Fibroblast of lung (primary cell): Measurements from ENCODE around the gene CDYL2. TPM values are rescaled to one million over a fixed set of nuclear protein-coding genes. Genes with fewer than 3 reads are reported as not detected.
A peak's percentile ranks its signal among the peaks of the same experiment; 100 is the strongest.

Experiments used
- DNase-seq, 2 donors: peaks; one replicate each; pipeline versions ENCODE4 v3.0.0 to v3.0.0-alpha.2; 2010; ENCODE audit warnings: low read depth in 2 of 2
- H2AFZ ChIP-seq: 2 replicates; pipeline ENCODE4 v1.5.1; 2012; ENCODE audit warnings: low read length, control low read depth, inconsistent platforms
- H3K27ac ChIP-seq: 2 replicates; pipeline ENCODE4 v1.5.1; 2011; ENCODE audit warnings: low read length, control low read depth; ENCODE audit not compliant: insufficient read depth
- H3K27me3 ChIP-seq: 2 replicates; pipeline ENCODE4 v1.5.1; 2011; ENCODE audit warnings: mild to moderate bottlenecking, low read length; ENCODE audit not compliant: control insufficient read depth, insufficient read depth
- H3K36me3 ChIP-seq: 2 replicates; pipeline ENCODE4 v1.5.1; 2011; ENCODE audit warnings: low read length; ENCODE audit not compliant: control insufficient read depth, insufficient read depth
- H3K4me1 ChIP-seq: 2 replicates; pipeline ENCODE4 v1.5.1; 2011; ENCODE audit warnings: low read length; ENCODE audit not compliant: control insufficient read depth, insufficient read depth; ENCODE audit errors: extremely low read depth
- H3K4me2 ChIP-seq: 2 replicates; pipeline ENCODE4 v1.5.1; 2011; ENCODE audit warnings: low read length, control low read depth; ENCODE audit not compliant: insufficient read depth; ENCODE audit errors: extremely low read depth
- H3K4me3 ChIP-seq, 4 experiments: fragments of 200-600 bp in 1 of 4; sonication (generic) in 1 of 4; replicated peaks in 1 of 4; 2 replicates each; pipeline ENCODE4 v1.5.1; 2011 to 2016; ENCODE audit warnings: low read length in 4 of 4, low read depth in 3 of 4, mild to moderate bottlenecking in 3 of 4, control low read depth in 2 of 4, inconsistent platforms in 1 of 4, mixed read lengths in 1 of 4; ENCODE audit not compliant: insufficient read depth in 1 of 4; ENCODE audit errors: control extremely low read depth in 1 of 4
- H3K79me2 ChIP-seq: 2 replicates; pipeline ENCODE4 v1.5.1; 2012; ENCODE audit warnings: mild to moderate bottlenecking, low read length, inconsistent platforms; ENCODE audit not compliant: control insufficient read depth, insufficient read depth
- H3K9ac ChIP-seq: 2 replicates; pipeline ENCODE4 v1.5.1; 2011; ENCODE audit warnings: mild to moderate bottlenecking, low read length, control low read depth; ENCODE audit not compliant: insufficient read depth
- H3K9me3 ChIP-seq: 2 replicates; pipeline ENCODE4 v1.5.1; 2012; ENCODE audit warnings: low read depth, low read length; ENCODE audit not compliant: control insufficient read depth, insufficient read depth
- H4K20me1 ChIP-seq: 2 replicates; pipeline ENCODE4 v1.5.1; 2011; ENCODE audit warnings: low read length; ENCODE audit not compliant: control insufficient read depth, insufficient read depth; ENCODE audit errors: extremely low read depth
- EZH2 ChIP-seq: IDR thresholded peaks from 2 replicates; pipeline ENCODE4 v1.5.1; 2012; ENCODE audit warnings: low read length, control low read depth, mild to moderate bottlenecking; ENCODE audit errors: missing control alignments
- polyA plus RNA-seq, 2 donors: library from polyadenylated mRNA; depleted of rRNA in 1 of 2; stranded (reverse) in 1 of 2; unstranded in 1 of 2; fragments of >200 nt; gene quantifications; 2 replicates each; pipeline ENCODE4 v1.2.1, GENCODE V29; 2011 to 2012; ENCODE audit warnings: missing spikeins in 1 of 2
- total RNA-seq: library from RNA; depleted of rRNA; stranded (reverse); fragments of >200 nt; gene quantifications from 2 replicates; pipeline ENCODE4 v1.2.1, GENCODE V29; 2014
- TF ChIP-seq, protein P1 (sequence below), 2 donors: IDR thresholded peaks in 1 of 2; conservative IDR thresholded peaks in 1 of 2; 1 replicate in 1 of 2; 2 replicates in 1 of 2; pipeline ENCODE4 v1.5.1; 2011 to 2012; ENCODE audit warnings: low read length in 2 of 2, control low read depth in 1 of 2, inconsistent platforms in 1 of 2, low read depth in 1 of 2, mild to moderate bottlenecking in 1 of 2

CDYL2 gene
- total and polyA plus RNA-seq, 2 donors (not counting 1 experiment from before 2014, with no cell fraction given) = 1.1 to 3.5 TPM

GRCh38 chr16:80720804-80721371 lies 83.5 kb downstream of the CDYL2 start:
- Histone ChIP-seq H3K27ac (no peak overlapping the region), H3K36me3 (no peaks in the 10 kb centered on the region), H2AFZ (no peak overlapping the region), H3K9ac (no peak overlapping the region), H3K4me1 (no peaks in the 10 kb centered on the region), H3K79me2 (no peaks in the 10 kb centered on the region), H3K27me3 (no peaks in the 10 kb centered on the region), H3K4me2 (no peak overlapping the region), H3K9me3 (no peaks in the 10 kb centered on the region), H4K20me1 (no peaks in the 10 kb centered on the region), H3K4me3 (no peak overlapping the region)
- TF ChIP-seq EZH2 = no peak
- TF ChIP-seq, protein P1, sequence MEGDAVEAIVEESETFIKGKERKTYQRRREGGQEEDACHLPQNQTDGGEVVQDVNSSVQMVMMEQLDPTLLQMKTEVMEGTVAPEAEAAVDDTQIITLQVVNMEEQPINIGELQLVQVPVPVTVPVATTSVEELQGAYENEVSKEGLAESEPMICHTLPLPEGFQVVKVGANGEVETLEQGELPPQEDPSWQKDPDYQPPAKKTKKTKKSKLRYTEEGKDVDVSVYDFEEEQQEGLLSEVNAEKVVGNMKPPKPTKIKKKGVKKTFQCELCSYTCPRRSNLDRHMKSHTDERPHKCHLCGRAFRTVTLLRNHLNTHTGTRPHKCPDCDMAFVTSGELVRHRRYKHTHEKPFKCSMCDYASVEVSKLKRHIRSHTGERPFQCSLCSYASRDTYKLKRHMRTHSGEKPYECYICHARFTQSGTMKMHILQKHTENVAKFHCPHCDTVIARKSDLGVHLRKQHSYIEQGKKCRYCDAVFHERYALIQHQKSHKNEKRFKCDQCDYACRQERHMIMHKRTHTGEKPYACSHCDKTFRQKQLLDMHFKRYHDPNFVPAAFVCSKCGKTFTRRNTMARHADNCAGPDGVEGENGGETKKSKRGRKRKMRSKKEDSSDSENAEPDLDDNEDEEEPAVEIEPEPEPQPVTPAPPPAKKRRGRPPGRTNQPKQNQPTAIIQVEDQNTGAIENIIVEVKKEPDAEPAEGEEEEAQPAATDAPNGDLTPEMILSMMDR (conservative IDR thresholded peaks at IDR 0.05 in 1 of 2, IDR thresholded peaks at IDR 0.05 in 1 of 2; ENCODE audit: low read depth in 1 of 2, low read length in 2 of 2) = no peak
- DNase-seq = peak in 1 of 2 donors; percentile 50

DNA sequence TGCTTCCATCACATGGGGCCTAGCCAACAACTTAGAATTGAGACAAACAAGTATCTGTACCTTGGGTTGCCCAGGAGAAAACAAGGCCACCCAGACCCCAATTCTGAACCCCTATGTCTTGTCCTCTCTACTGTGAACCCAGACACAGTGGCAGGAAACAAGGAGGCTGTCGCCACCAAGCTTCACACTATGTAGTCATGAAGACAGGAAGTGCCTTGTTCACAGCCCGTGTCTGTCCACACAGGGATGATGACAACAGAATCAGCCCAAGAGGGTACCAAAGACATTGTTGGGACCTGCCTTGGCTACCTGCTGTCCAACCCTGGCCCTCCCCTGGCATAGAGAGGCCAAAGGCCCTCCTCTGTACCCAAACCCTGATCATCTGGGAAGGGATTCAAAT lies 84.8 kb downstream of the CDYL2 start:
- Histone ChIP-seq H3K4me3 (no peak overlapping the region), H3K4me2 (no peak overlapping the region), H3K27me3 (no peaks in the 10 kb centered on the region), H3K4me1 (no peaks in the 10 kb centered on the region), H3K36me3 (no peaks in the 10 kb centered on the region), H3K79me2 (no peaks in the 10 kb centered on the region), H2AFZ (no peak overlapping the region), H3K27ac (no peak overlapping the region), H3K9ac (no peak overlapping the region), H4K20me1 (no peaks in the 10 kb centered on the region), H3K9me3 (no peaks in the 10 kb centered on the region)
- TF ChIP-seq, protein P1 (conservative IDR thresholded peaks at IDR 0.05 in 1 of 2, IDR thresholded peaks at IDR 0.05 in 1 of 2; ENCODE audit: low read depth in 1 of 2, low read length in 2 of 2) = no peak
- no peak for TF ChIP-seq EZH2
- DNase-seq = no peak

DNA sequence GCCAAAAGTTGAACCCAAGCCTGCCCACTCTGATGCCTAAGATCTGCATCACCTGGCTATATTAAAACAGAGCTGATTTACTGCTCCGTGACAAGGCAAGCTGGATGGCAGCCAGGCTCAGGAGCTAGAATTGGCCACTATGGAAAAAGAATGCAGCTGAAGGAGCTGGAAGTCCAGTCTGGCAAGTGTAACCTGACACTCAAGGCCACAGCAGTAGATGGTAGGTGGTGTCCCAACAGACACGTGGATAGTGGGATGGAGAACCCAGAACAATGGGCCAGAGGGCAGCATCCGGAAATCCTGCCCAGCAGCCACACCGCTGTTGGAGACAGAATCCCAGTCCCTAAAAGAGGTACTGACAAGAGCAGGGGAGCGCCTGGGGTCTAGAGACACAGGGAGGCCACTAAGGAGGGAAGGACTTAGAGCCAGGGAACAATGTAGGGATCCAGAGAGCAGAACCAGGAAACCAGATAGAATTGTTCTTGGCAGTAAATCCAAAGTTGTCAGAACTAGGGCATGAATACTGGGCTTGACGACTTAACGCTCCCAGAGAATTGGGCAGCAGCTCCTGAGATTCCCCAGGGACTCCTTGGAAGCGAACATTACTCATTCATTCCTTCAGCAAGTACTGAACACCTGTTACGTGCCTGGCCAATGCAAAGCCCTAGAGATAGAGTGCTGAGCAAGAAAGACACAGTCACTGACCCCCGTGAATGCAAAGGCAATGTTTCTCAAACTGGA lies 85.7 kb downstream of the CDYL2 start:
- H3K9ac ChIP-seq = no peak overlapping the region
- H3K9me3 ChIP-seq = no peaks in the 10 kb centered on the region
- H2AFZ ChIP-seq = no peak overlapping the region
- no peaks in the 10 kb centered on the region for H3K79me2 ChIP-seq
- H3K4me2 ChIP-seq = no peak overlapping the region
- H3K27ac ChIP-seq = no peak overlapping the region
- TF ChIP-seq, protein P1 (conservative IDR thresholded peaks at IDR 0.05 in 1 of 2, IDR thresholded peaks at IDR 0.05 in 1 of 2; ENCODE audit: low read depth in 1 of 2, low read length in 2 of 2) = no peak
- TF ChIP-seq EZH2 = no peak
- no peaks in the 10 kb centered on the region for H4K20me1 ChIP-seq
- DNase-seq = peak in 1 of 2 donors; percentile 85
- H3K4me1 ChIP-seq = no peaks in the 10 kb centered on the region
- H3K4me3 ChIP-seq = no peak overlapping the region
- H3K36me3 ChIP-seq = no peaks in the 10 kb centered on the region
- no peaks in the 10 kb centered on the region for H3K27me3 ChIP-seq
